Measurements from ENCODE around the gene ELP6. TPM values are rescaled to one million over a fixed set of nuclear protein-coding genes. Genes with fewer than 3 reads are reported as not detected.

ELP6 gene
- total RNA-seq, 1 donor from 2014 or later: 63.8 TPM

DNA sequence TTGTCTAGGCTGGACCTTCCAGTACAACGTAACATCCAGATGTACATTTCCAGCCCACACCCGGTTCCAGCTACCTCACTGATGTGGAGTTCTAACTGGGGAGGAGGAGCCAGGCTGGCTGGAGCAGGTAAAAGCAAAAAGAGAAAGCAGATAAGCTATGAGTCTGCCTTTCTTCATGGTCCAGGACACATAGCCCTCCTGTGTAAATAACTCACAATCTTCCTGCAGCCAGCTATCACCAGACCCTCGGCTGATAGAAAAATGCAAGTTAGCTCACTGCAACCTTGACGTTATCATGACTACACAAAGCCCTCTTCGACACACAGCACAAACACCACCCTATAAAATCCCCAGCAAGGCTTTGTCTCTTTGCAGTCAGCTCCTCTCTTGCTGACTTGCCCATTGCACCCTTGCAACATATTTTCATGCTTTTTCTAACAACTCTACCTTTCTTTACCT lies 20.5 kb upstream of the ELP6 start:
- H3K9me3 Mint-ChIP-seq (ENCODE audit: low read depth): peaks cover 5% of the 10 kb centered on the region
- no peak overlapping the region for H3K4me3 Mint-ChIP-seq (ENCODE audit: low read depth)
- no peaks in the 10 kb centered on the region for H3K36me3 Mint-ChIP-seq (ENCODE audit: insufficient read depth)
- peaks cover 2% of the 10 kb centered on the region for H3K4me1 Mint-ChIP-seq (ENCODE audit: low read depth)
- no peak for DNase-seq (ENCODE audit: low spot score, unreplicated experiment)
- no peak overlapping the region for H3K27ac Mint-ChIP-seq
- TF ChIP-seq CTCF (IDR thresholded peaks at IDR 0.05; ENCODE audit: unreplicated experiment): no peak
- H3K27me3 Mint-ChIP-seq: no peaks in the 10 kb centered on the region

- H3K27me3 Mint-ChIP-seq: no peaks in the 10 kb centered on the region
- H3K9me3 Mint-ChIP-seq (ENCODE audit: low read depth): peaks cover 5% of the 10 kb centered on the region
- no peak overlapping the region for H3K27ac Mint-ChIP-seq
- no peak for TF ChIP-seq CTCF (IDR thresholded peaks at IDR 0.05; ENCODE audit: unreplicated experiment)
- no peaks in the 10 kb centered on the region for H3K36me3 Mint-ChIP-seq (ENCODE audit: insufficient read depth)
- DNase-seq (ENCODE audit: low spot score, unreplicated experiment): no peak
- H3K4me1 Mint-ChIP-seq (ENCODE audit: low read depth): peaks cover 2% of the 10 kb centered on the region
- H3K4me3 Mint-ChIP-seq (ENCODE audit: low read depth): no peak overlapping the region
These were observed 20.0 kb upstream of the ELP6 start for GRCh38 chr3:47533481-47533880.

- Mint-ChIP-seq H3K36me3 (ENCODE audit: insufficient read depth) (no peaks in the 10 kb centered on the region), H3K9me3 (ENCODE audit: low read depth) (peaks cover 4% of the 10 kb centered on the region), H3K27ac (no peak overlapping the region), H3K4me3 (ENCODE audit: low read depth) (no peak overlapping the region), H3K4me1 (ENCODE audit: low read depth) (peaks cover 4% of the 10 kb centered on the region), H3K27me3 (no peaks in the 10 kb centered on the region)
- no peak for DNase-seq (ENCODE audit: low spot score, unreplicated experiment)
- no peak for TF ChIP-seq CTCF (IDR thresholded peaks at IDR 0.05; ENCODE audit: unreplicated experiment)
These were observed 14.6 kb upstream of the ELP6 start for GRCh38 chr3:47527952-47528725.

DNA sequence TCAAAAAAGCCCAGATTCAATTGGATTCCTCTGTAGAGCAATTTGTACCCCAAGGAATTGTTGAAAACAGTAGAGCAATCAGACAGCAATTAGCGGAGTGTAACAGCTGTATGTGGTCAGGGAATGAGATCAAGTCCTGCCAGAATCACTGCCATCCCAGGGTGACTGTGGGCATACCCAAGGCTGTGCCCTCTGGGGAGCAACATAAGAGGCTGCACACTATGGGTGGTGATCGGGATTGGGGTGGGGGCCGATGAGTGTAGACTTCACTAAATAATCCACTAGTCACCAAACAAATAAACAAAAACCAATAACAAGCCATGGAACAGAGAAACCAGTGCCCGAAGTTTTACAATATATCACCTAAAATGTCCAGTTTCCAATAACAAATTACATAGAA lies 12.1 kb upstream of the ELP6 start:
- Mint-ChIP-seq H3K4me1 (ENCODE audit: low read depth) (peaks cover 14% of the 10 kb centered on the region), H3K4me3 (ENCODE audit: low read depth) (no peak overlapping the region), H3K9me3 (ENCODE audit: low read depth) (peaks cover 4% of the 10 kb centered on the region), H3K36me3 (ENCODE audit: insufficient read depth) (no peaks in the 10 kb centered on the region), H3K27ac (no peak overlapping the region), H3K27me3 (peaks cover 2% of the 10 kb centered on the region)
- no peak for TF ChIP-seq CTCF (IDR thresholded peaks at IDR 0.05; ENCODE audit: unreplicated experiment)
- DNase-seq (ENCODE audit: low spot score, unreplicated experiment): no peak

DNA sequence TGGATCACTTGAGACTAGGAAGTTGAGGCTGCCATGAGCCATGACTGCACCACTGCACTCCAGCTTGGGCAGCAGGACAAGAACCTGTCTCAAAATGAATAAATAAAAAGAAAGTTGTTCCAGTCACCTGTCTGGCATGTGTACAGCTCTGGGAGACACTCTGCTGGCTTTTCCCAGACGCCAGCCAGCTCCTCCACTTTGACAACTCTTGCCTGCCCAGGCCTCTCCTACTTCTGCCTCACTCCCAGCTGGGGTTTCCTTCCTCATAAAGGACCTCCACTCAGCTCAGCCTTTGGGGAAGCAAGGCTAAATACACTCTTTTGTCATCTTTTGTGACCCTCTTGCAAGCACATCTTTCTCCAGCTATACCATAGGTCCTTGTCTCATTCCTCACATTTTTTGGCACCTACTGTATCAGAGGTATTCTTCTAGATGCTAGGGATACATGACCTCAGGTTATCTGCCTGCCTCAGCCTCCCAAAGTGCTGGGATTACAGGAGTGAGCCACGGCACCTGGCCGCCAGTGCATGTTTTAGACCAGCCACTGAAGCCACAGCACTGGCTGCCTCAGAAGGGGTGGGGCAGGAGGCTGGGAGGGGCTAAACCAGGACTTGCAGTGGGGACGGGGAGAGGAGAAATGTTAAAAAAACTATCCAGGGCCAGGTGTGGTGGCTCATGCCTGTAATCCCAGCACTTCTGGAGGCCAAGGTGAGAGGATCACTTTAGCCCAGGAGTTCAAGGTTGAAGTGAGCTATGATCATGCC lies 10.0 kb upstream of the ELP6 start:
- H3K9me3 Mint-ChIP-seq (ENCODE audit: low read depth): peaks cover 4% of the 10 kb centered on the region
- H3K4me3 Mint-ChIP-seq (ENCODE audit: low read depth): no peak overlapping the region
- no peak for TF ChIP-seq CTCF (IDR thresholded peaks at IDR 0.05; ENCODE audit: unreplicated experiment)
- no peak for DNase-seq (ENCODE audit: low spot score, unreplicated experiment)
- no peak overlapping the region for H3K27ac Mint-ChIP-seq
- peaks cover 14% of the 10 kb centered on the region for H3K4me1 Mint-ChIP-seq (ENCODE audit: low read depth)
- H3K27me3 Mint-ChIP-seq: peaks cover 2% of the 10 kb centered on the region
- no peaks in the 10 kb centered on the region for H3K36me3 Mint-ChIP-seq (ENCODE audit: insufficient read depth)
